ENCODE data around the gene TMEM120B.

The TMEM120B gene

DNA sequence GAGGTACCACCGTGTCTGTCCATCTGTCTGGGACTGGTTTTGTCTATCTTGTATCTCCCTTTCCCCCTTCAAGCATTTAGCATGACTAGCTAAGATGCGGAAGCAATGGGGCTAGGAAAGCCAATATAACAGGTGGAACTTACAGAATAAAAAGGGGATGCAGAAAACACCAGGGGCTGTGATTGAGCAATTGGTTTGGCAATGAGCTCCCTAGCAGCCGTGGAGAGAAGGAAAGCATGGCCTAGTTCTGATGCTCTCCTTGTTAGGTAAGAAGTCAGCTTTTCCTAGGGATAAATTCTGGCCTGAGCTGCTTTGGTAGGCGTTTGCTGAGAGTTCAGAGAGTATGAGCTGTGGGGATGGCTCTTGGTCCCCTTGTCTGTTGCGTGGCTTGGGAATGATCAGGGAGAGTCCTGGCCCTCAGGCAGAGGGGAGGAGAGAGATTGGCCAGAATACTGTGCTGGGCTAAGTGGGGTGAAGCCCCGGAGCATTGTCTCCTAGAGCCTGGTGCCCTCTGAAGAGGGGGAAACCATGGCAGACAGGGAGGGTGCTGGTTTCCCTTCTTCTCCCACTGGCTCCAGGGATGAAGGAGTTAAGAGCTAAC, 98.4 kb downstream of the TMEM120B start:
- no peak for DNase-seq (ENCODE audit: extremely low spot score)
- CTCF ChIA-PET, result interaction anchor here (0.9 to 3.6 kb wide), 5 partner anchors 9 to 78 kb away, joined by 3 to 125 read pairs (median 5); partner anchors contain the start of genes PSMD9 and RHOF
- TF ChIP-seq, protein P1, sequence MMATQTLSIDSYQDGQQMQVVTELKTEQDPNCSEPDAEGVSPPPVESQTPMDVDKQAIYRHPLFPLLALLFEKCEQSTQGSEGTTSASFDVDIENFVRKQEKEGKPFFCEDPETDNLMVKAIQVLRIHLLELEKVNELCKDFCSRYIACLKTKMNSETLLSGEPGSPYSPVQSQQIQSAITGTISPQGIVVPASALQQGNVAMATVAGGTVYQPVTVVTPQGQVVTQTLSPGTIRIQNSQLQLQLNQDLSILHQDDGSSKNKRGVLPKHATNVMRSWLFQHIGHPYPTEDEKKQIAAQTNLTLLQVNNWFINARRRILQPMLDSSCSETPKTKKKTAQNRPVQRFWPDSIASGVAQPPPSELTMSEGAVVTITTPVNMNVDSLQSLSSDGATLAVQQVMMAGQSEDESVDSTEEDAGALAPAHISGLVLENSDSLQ (IDR thresholded peaks at IDR 0.05), result no peak
- TF ChIP-seq HDGF (IDR thresholded peaks at IDR 0.05; ENCODE audit: borderline replicate concordance) (no peak), ARNT (IDR thresholded peaks at IDR 0.05) (no peak), BHLHE40 (IDR thresholded peaks at IDR 0.05; ENCODE audit: borderline replicate concordance) (no peak), CTBP1 (IDR thresholded peaks at IDR 0.05; ENCODE audit: borderline replicate concordance) (no peak), L3MBTL2 (conservative IDR thresholded peaks at IDR 0.05) (no peak), SP1 (IDR thresholded peaks at IDR 0.05) (no peak), LEF1 (IDR thresholded peaks at IDR 0.05; ENCODE audit: borderline replicate concordance) (no peak), TARDBP (IDR thresholded peaks at IDR 0.05) (no peak), ELF4 (IDR thresholded peaks at IDR 0.05) (no peak), FOXM1 (IDR thresholded peaks at IDR 0.05; ENCODE audit: borderline replicate concordance) (no peak), NFRKB (IDR thresholded peaks at IDR 0.05) (no peak), FOXA1 (IDR thresholded peaks at IDR 0.05) (no peak), FOXK2 (IDR thresholded peaks at IDR 0.05) (no peak), ZNF384 (IDR thresholded peaks at IDR 0.05) (no peak), SUZ12 (IDR thresholded peaks at IDR 0.05) (no peak)
- POLR2A ChIA-PET, result interaction anchor here (0.6 to 8.0 kb wide), 4 partner anchors 8 to 14 kb away, joined by 3 to 125 read pairs (median 10); partner anchors contain the start of gene RHOF

DNA sequence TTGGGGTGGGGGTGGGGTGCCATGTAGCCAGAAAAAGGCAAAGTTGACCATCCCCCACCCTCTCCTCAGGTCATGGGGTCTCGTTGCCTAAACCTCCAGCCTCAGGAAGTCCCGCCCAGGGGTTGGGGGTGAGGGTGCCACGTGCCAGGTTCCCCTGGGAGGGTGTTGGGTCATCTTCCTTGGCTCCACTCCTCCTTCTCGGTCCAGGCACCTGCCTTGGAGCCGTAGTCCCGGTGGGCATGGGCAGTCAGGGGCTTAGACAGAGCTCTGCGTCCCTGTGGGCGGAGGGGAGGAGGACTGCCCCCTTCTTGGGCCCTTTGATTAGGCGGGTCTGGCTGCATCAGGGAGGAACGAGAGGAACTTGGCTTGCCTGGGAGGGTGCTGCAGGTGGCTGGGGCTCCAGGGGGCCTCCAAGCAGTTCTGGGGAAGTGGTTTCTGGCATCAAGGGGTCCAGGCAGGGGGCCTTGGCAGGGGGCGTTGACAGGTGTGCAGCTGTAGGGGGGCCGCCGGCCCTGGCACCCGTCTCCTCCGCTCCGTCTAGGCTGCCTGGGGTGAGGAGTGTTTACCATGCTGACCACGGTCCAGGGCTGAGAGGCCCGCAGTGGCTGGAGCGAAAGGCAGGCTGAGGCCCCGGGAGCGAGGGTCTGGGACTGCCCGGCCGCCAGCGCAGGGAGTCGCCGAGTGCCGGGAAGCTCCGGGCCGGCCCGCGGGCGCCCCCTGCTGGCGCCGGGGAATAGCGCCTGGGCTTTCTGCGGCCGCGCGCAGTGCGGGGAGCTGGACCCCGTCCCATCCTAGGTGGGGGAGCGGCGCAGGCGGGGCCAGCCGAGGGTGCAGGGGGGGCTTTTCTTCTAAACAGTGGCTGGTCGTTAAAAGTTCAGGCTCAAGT, 99.1 kb downstream of the TMEM120B start:
- ChIA-PET POLR2A (interaction anchor here (0.9 to 8.0 kb wide), 4 partner anchors 8 to 77 kb away, joined by 4 to 125 read pairs (median 10); partner anchors contain the start of gene RHOF), CTCF (interaction anchor here (0.6 to 3.6 kb wide), 12 partner anchors 10 to 110 kb away, joined by 3 to 125 read pairs (median 3); partner anchors contain the start of genes PSMD9 and RHOF)
- peak; percentile 94 for DNase-seq (ENCODE audit: extremely low spot score)
- no peak for TF ChIP-seq BHLHE40 (IDR thresholded peaks at IDR 0.05; ENCODE audit: borderline replicate concordance)

DNA sequence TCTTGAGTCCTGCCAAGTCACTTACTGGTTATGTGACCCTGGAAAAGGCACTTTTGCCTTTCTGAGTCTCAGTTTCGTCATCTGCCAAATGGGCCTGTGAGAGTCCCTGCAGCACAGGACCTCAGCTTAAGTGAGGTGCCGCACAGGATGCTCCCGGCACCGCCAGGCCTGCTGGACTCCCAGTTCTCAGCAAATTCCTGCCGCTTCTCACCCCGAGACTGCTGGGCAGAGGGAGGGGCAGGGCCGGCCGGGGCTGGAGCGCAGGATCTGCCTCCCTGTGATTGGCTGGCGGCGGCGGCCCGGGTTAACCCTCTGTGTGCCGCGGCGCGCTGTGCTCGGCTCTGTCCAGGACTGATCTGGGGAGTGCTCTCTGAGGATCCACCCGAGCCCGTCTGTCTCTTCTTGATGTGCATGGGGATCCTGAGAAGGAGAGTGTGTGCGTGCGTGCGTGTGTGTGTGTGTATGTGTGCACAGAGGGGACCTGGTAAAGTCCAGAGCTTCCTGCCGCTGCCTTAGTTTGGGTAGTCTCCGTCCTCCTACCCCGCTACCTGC, 99.8 kb downstream of the TMEM120B start:
- CTCF ChIA-PET, result interaction anchor here (0.6 to 3.6 kb wide), 12 partner anchors 10 to 111 kb away, joined by 3 to 125 read pairs (median 3); partner anchors contain the start of genes PSMD9 and RHOF
- DNase-seq (ENCODE audit: extremely low spot score), result no peak
- POLR2A ChIA-PET, result interaction anchor here (0.9 to 8.0 kb wide), 4 partner anchors 9 to 76 kb away, joined by 4 to 125 read pairs (median 10); partner anchors contain the start of gene RHOF
- TF ChIP-seq, protein P1 (IDR thresholded peaks at IDR 0.05), result no peak
- 0 out of 2 replicates have a peak, but pooled peaks have one; percentile 44 for TF ChIP-seq FOXM1 (IDR thresholded peaks at IDR 0.05; ENCODE audit: borderline replicate concordance)

DNA sequence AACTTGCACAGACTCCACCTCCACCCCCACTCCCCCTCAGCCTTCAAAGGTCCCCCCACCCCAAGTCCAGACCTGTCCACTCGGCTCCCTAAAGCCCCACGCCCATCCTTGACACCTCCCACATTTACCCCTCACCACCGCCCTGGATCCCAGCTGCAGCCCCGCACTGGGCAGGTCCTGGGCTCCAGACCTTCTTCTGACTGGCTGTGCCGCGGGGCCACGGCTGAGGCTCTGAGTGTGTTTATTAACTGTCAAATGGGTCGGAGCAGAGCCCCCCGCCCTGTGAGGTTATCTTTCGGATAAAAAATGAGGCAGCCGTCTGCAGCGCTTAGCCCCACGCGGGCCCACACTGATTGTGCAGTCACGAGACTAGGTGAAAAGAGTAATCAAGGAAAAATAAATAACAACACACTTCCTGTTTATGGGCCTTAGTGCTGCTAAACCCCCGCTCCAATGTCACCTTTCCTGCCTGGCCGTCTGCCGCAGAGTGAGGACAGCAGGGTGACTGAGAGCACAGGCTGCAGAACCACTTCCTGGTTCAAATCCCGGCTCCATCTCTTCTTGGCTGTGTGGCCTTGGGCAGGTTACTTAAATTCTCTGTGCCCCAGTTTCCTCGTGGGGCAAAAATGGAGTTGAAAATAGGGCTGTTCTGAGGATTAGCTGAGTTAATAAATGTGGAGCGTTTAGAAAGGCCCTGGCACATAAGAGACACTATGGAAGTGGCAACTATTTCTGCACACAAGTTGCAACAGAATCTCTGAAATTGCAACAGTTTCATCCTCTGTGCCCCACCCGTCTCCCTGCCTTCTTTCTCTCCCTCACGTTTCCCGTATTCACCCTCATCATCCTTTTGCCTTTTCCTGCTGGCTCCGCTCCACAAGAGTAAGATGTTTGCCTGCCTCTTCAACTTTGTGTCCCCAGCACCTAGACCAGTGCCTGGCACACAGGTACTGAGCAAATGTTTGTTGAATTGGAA, 100.7 kb downstream of the TMEM120B start:
- CTCF ChIA-PET, result interaction anchor here (3.6 kb wide), 1 partner anchor 18 kb away, joined by 125 read pairs; the partner anchor contains the start of gene RHOF
- POLR2A ChIA-PET, result no interaction called here
- TF ChIP-seq ARNT (IDR thresholded peaks at IDR 0.05) (no peak), ELF4 (IDR thresholded peaks at IDR 0.05) (no peak), FOXK2 (IDR thresholded peaks at IDR 0.05) (no peak), FOXM1 (IDR thresholded peaks at IDR 0.05; ENCODE audit: borderline replicate concordance) (no peak), LEF1 (IDR thresholded peaks at IDR 0.05; ENCODE audit: borderline replicate concordance) (no peak), BHLHE40 (IDR thresholded peaks at IDR 0.05; ENCODE audit: borderline replicate concordance) (no peak), L3MBTL2 (conservative IDR thresholded peaks at IDR 0.05) (no peak), FOXA1 (IDR thresholded peaks at IDR 0.05) (no peak)
- DNase-seq (ENCODE audit: extremely low spot score), result no peak

DNA sequence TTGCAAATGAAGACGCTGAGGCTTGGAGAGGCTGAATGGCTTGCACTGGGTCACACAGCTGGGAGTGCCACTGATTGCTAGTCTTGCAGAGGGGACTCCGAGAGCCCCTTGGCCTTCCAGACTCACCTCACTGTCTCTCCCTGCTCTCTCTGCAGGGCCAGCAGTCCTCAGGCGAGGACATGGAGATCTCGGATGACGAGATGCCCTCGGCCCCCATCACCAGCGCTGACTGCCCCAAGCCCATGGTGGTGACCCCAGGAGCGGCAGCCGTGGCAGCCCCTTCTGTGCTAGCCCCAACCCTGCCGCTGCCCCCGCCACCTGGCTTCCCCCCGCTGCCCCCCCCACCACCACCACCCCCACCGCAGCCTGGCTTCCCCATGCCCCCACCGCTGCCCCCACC, 101.4 kb downstream of the TMEM120B start:
- DNase-seq (ENCODE audit: extremely low spot score), result no peak
- CTCF ChIA-PET, result no interaction called here
- TF ChIP-seq TARDBP (IDR thresholded peaks at IDR 0.05) (no peak), NFRKB (IDR thresholded peaks at IDR 0.05) (no peak), FOXK2 (IDR thresholded peaks at IDR 0.05) (no peak), FOXM1 (IDR thresholded peaks at IDR 0.05; ENCODE audit: borderline replicate concordance) (no peak), CTBP1 (IDR thresholded peaks at IDR 0.05; ENCODE audit: borderline replicate concordance) (no peak), SUZ12 (IDR thresholded peaks at IDR 0.05) (no peak), FOXA1 (IDR thresholded peaks at IDR 0.05) (no peak), SP1 (IDR thresholded peaks at IDR 0.05) (no peak), L3MBTL2 (conservative IDR thresholded peaks at IDR 0.05) (no peak), BHLHE40 (IDR thresholded peaks at IDR 0.05; ENCODE audit: borderline replicate concordance) (no peak), ELF4 (IDR thresholded peaks at IDR 0.05) (no peak), LEF1 (IDR thresholded peaks at IDR 0.05; ENCODE audit: borderline replicate concordance) (no peak), ARNT (IDR thresholded peaks at IDR 0.05) (no peak), ZNF384 (IDR thresholded peaks at IDR 0.05) (no peak), HDGF (IDR thresholded peaks at IDR 0.05; ENCODE audit: borderline replicate concordance) (no peak)
- TF ChIP-seq, protein P1 (IDR thresholded peaks at IDR 0.05), result no peak
- POLR2A ChIA-PET, result no interaction called here
